Activated T-cell treated with anti-CD3 and anti-CD28 coated beads for 48 hours (primary cell): ENCODE data around the gene SHISA3.

ENCODE experiments used
- DNase-seq: peaks from one replicate; pipeline ENCODE4 v3.0.0-alpha.2; 2020; ENCODE audit warnings: low read depth

Gene SHISA3

DNA sequence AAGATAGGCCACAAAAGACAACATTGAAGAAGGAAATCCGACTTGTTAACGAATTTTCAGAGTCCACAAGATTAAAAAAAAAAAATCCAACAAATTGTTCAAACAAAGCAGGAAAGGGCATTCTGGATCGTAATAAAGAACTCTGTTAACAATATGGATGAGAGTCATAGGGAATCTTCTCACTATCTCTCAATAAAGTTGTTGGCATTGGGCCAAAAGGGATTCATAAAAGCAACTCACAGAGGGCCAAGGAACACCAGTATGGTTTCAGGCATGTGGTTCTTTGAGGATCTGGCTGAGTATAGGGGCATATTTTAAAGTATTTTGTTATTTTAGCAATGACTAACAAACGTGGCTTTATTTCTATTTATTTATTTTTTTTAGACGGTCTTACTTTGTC lies 49.5 kb downstream of the SHISA3 start:
- DNase-seq, result no peak
